IMR-90 (cell line): Measurements from ENCODE around the gene STAB1. TPM values are rescaled to one million over a fixed set of nuclear protein-coding genes. Genes with fewer than 3 reads are reported as not detected.

Source experiments
- ATAC-seq: fragments of 200-7000 bp; cut with Tn5 transposase; 2 replicates; pipeline ENCODE4 v1.9.1; 2020; ENCODE audit warnings: low read depth, mild to moderate bottlenecking, moderate library complexity
- BruUV-seq: library from RNA; stranded (reverse); fragments of 400-500 nt; replicated peaks from 2 replicates; lab custom pipeline; 2021; lab: Mats Ljungman, UMichigan
- CTCF ChIA-PET: fragments of 300-600 bp; formaldehyde crosslinking; extraction: SDS; loops from one replicate; lab custom pipeline; 2021; ENCODE audit warnings: antibody characterized with exemption; lab: Yijun Ruan, JAX
- POLR2A ChIA-PET: fragments of 300-600 bp; sonication (Branson Sonifier 250); formaldehyde crosslinking; loops from one replicate; lab custom pipeline; 2022; ENCODE audit warnings: antibody characterized with exemption; ENCODE audit not compliant: unreplicated experiment; lab: Charles Lee
- DNase-seq: peaks from one replicate; pipeline ENCODE4 v3.0.0; 2013
- H2AFZ ChIP-seq: replicated peaks from 2 replicates; pipeline ENCODE3; 2013; ENCODE audit warnings: low read length, mild to moderate bottlenecking; ENCODE audit not compliant: poor library complexity
- H2AK5ac ChIP-seq: 2 replicates; pipeline ENCODE4 v1.6.1; 2013; ENCODE audit warnings: low read depth, low read length, inconsistent platforms
- H2AK9ac ChIP-seq: replicated peaks from 2 replicates; pipeline ENCODE3; 2013; ENCODE audit warnings: mild to moderate bottlenecking, low read depth, low read length, moderate library complexity; ENCODE audit not compliant: poor library complexity
- H2BK120ac ChIP-seq: 2 replicates; pipeline ENCODE4 v1.6.1; 2013; ENCODE audit warnings: low read depth, low read length, inconsistent platforms
- H2BK15ac ChIP-seq: 3 replicates; pipeline ENCODE4 v1.6.1; 2013; ENCODE audit warnings: low read depth, low read length, inconsistent platforms
- H2BK20ac ChIP-seq: 2 replicates; pipeline ENCODE4 v1.6.1; 2013; ENCODE audit warnings: low read depth, mild to moderate bottlenecking, inconsistent platforms, low read length, moderate library complexity
- H2BK5ac ChIP-seq: 2 replicates; pipeline ENCODE4 v1.6.1; 2013; ENCODE audit warnings: mild to moderate bottlenecking, low read depth, low read length, inconsistent platforms; ENCODE audit not compliant: poor library complexity, severe bottlenecking
- H3K14ac ChIP-seq: replicated peaks from 2 replicates; pipeline ENCODE4 v1.6.1; 2013; ENCODE audit warnings: low read depth, low read length, inconsistent platforms
- H3K18ac ChIP-seq: 2 replicates; pipeline ENCODE4 v1.6.1; 2013; ENCODE audit warnings: low read depth, low read length, control low read depth
- H3K23ac ChIP-seq: 2 replicates; pipeline ENCODE4 v1.6.1; 2013; ENCODE audit warnings: low read depth, low read length, inconsistent platforms
- H3K27ac ChIP-seq: 2 replicates; pipeline ENCODE4 v1.5.1; 2013; ENCODE audit warnings: mild to moderate bottlenecking, control low read depth, low read length; ENCODE audit not compliant: insufficient read depth
- H3K27me3 ChIP-seq: 2 replicates; pipeline ENCODE4 v1.6.1; 2013; ENCODE audit warnings: low read length; ENCODE audit not compliant: control insufficient read depth, insufficient read depth
- H3K36me3 ChIP-seq: 2 replicates; pipeline ENCODE4 v1.6.1; 2013; ENCODE audit warnings: low read length, mixed read lengths; ENCODE audit not compliant: control insufficient read depth, insufficient read depth
- H3K4ac ChIP-seq: 2 replicates; pipeline ENCODE4 v1.6.1; 2013; ENCODE audit warnings: low read depth, low read length, inconsistent platforms
- H3K4me1 ChIP-seq: 2 replicates; pipeline ENCODE4 v1.6.1; 2013; ENCODE audit warnings: low read length, mixed read lengths; ENCODE audit not compliant: control insufficient read depth, insufficient read depth
- H3K4me2 ChIP-seq: 2 replicates; pipeline ENCODE4 v1.6.1; 2013; ENCODE audit warnings: low read depth, mild to moderate bottlenecking, control low read depth, low read length, moderate library complexity
- H3K4me3 ChIP-seq: 2 replicates; pipeline ENCODE4 v1.5.1; 2013; ENCODE audit warnings: low read depth, mild to moderate bottlenecking, control low read depth, low read length, moderate library complexity; ENCODE audit not compliant: insufficient read depth
- H3K56ac ChIP-seq: 2 replicates; pipeline ENCODE4 v1.6.1; 2013; ENCODE audit warnings: low read length, inconsistent platforms; ENCODE audit not compliant: insufficient read depth; ENCODE audit errors: extremely low read depth
- H3K79me1 ChIP-seq, 2 experiments: 2 replicates each; pipeline ENCODE4 v1.6.1; 2013; ENCODE audit warnings: low read length in 2 of 2, inconsistent platforms in 1 of 2, low read depth in 1 of 2
- H3K9ac ChIP-seq: 2 replicates; pipeline ENCODE4 v1.6.1; 2013; ENCODE audit warnings: low read depth, low read length, control low read depth
- H3K9me1 ChIP-seq: 2 replicates; pipeline ENCODE4 v1.6.1; 2013; ENCODE audit warnings: low read length, inconsistent platforms; ENCODE audit not compliant: insufficient read depth
- H3K9me3 ChIP-seq: 2 replicates; pipeline ENCODE4 v1.6.1; 2013; ENCODE audit warnings: low read length; ENCODE audit not compliant: control insufficient read depth, insufficient read depth
- H4K20me1 ChIP-seq: 2 replicates; pipeline ENCODE4 v1.6.1; 2013; ENCODE audit warnings: low read length, inconsistent platforms; ENCODE audit not compliant: insufficient read depth
- H4K5ac ChIP-seq: 2 replicates; pipeline ENCODE4 v1.6.1; 2013; ENCODE audit warnings: mild to moderate bottlenecking, low read depth, low read length, control low read depth
- H4K8ac ChIP-seq, 2 experiments: 2 replicates each; pipeline ENCODE4 v1.6.1; 2013; ENCODE audit warnings: low read depth in 2 of 2, low read length in 2 of 2, control low read depth in 1 of 2, inconsistent platforms in 1 of 2
- H4K91ac ChIP-seq: 2 replicates; pipeline ENCODE4 v1.6.1; 2013; ENCODE audit warnings: low read depth, low read length, inconsistent platforms; ENCODE audit not compliant: insufficient read depth
- CHD1 ChIP-seq: IDR thresholded peaks from 2 replicates; pipeline ENCODE4 v1.6.1; 2012; ENCODE audit warnings: low read depth, low read length, improper control_type of control experiment
- FOS ChIP-seq: fragments of 150-350 bp; IDR thresholded peaks from 2 replicates; pipeline ENCODE4 v1.6.1; 2016; ENCODE audit warnings: low read depth, low read length
- MAFK ChIP-seq: IDR thresholded peaks from 2 replicates; pipeline ENCODE4 v1.6.1; 2012; ENCODE audit warnings: low read depth, low read length, improper control_type of control experiment
- MAZ ChIP-seq: IDR thresholded peaks from 2 replicates; pipeline ENCODE4 v1.6.1; 2012; ENCODE audit warnings: low read depth, mild to moderate bottlenecking, low read length, improper control_type of control experiment, moderate library complexity, borderline replicate concordance
- NFE2L2 ChIP-seq: fragments of 150-350 bp; IDR thresholded peaks from 2 replicates; pipeline ENCODE4 v1.6.1; 2016; ENCODE audit warnings: low read depth, mild to moderate bottlenecking, low read length
- POLR2A ChIP-seq: IDR thresholded peaks from 2 replicates; pipeline ENCODE4 v1.6.1; 2012; ENCODE audit warnings: mild to moderate bottlenecking, low read depth, low read length
- RCOR1 ChIP-seq: IDR thresholded peaks from 2 replicates; pipeline ENCODE4 v1.6.1; 2012; ENCODE audit warnings: mild to moderate bottlenecking, low read length, improper control_type of control experiment; ENCODE audit not compliant: insufficient replicate concordance
- WGBS, 2 experiments: methylation state at CpG; one replicate each; pipeline versions ENCODE4 v1.1.5 to v1.1.7; 2013; ENCODE audit warnings: missing lambda C conversion rate in 2 of 2; ENCODE audit not compliant: insufficient read length in 1 of 2; ENCODE audit errors: extremely low coverage in 2 of 2; 5-methylcytosine and 5-hydroxymethylcytosine counted together
- dilution Hi-C: fragments of 300-500 bp; cut with HindIII; formaldehyde crosslinking; loops from one replicate; pipeline ENCODE4 v1.14.3; 2018; ENCODE audit warnings: low sequenced_read_pairs; ENCODE audit not compliant: unreplicated experiment
- in situ Hi-C: fragments of 300-500 bp; cut with MboI; formaldehyde crosslinking; loops from 3 replicates; pipeline ENCODE4 v1.14.3; 2019; ENCODE audit warnings: low sequenced_read_pairs, inconsistent platforms, mixed read lengths
- intact Hi-C: fragments of 100-400 bp; cut with micrococcal nuclease; formaldehyde crosslinking; loops from 2 replicates; pipeline ENCODE4 v1.10.0; 2022
- polyA plus RNA-seq, 3 experiments: library from polyadenylated mRNA; depleted of rRNA; stranded (reverse); fragments of >200 nt; gene quantifications; 2 replicates each; pipeline ENCODE4 v1.2.3, GENCODE V29; 2012; ENCODE audit warnings: low replicate concordance in 1 of 3
- total RNA-seq: library from RNA; depleted of rRNA; stranded (reverse); fragments of >200 nt; gene quantifications from 2 replicates; pipeline ENCODE4 v1.2.3, GENCODE V29; 2012
- TF ChIP-seq, protein P1 (sequence below): conservative IDR thresholded peaks from 2 replicates; pipeline ENCODE4 v1.5.1; 2012; ENCODE audit warnings: mild to moderate bottlenecking, low read depth, low read length, improper control_type of control experiment
- TF ChIP-seq, protein P2 (sequence below): fragments of 150-350 bp; IDR thresholded peaks from 2 replicates; pipeline ENCODE4 v1.6.1; 2017; ENCODE audit warnings: mild to moderate bottlenecking, antibody characterized with exemption, low read length, low read depth

Gene STAB1
- total and polyA plus RNA-seq, 2 of the 4 experiments (the other 2 are of a cell fraction): not detected

DNA sequence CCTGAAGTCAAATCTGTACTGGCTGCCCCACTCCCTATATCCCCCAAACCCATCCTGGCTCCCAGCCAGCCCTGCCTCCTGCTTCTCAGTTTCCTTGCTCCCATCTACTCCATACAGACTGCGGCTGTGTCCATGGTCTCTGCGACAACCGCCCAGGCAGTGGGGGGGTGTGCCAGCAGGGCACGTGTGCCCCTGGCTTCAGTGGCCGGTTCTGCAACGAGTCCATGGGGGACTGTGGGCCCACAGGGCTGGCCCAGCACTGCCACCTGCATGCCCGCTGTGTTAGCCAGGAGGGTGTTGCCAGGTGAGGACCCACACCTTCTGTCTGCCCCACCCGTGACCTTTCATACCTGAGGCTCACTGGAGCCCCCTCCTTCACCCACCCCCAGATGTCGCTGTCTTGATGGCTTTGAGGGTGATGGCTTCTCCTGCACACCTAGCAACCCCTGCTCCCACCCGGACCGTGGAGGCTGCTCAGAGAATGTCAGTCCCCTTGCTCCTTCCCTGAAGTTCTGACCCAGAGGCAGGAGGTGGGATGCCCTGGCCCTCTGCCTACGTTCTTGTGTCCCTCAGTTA lies 14.7 kb downstream of the STAB1 start:
- no peak overlapping the region for H2BK120ac ChIP-seq
- in situ Hi-C loops (no loop called here), dilution Hi-C loops (no loop called here), intact Hi-C loops (no loop called here)
- no peak overlapping the region for H3K4ac ChIP-seq
- ATAC-seq (no peak), DNase-seq (no peak)
- no peak overlapping the region for H3K14ac ChIP-seq
- peak overlapping the region; percentile 51 for H2AFZ ChIP-seq
- no peaks in the 10 kb centered on the region for H3K9me3 ChIP-seq
- H3K56ac ChIP-seq: no peak overlapping the region
- no peak overlapping the region for H4K5ac ChIP-seq
- H2AK5ac ChIP-seq: no peak overlapping the region
- H4K91ac ChIP-seq: no peak overlapping the region
- H4K8ac ChIP-seq: no peak overlapping the region
- no peak overlapping the region for H2BK5ac ChIP-seq
- no peak overlapping the region for H3K9ac ChIP-seq
- peaks cover 7% of the 10 kb centered on the region; the same call in 1 of the 2 replicates for H3K9me1 ChIP-seq
- TF ChIP-seq, protein P1, sequence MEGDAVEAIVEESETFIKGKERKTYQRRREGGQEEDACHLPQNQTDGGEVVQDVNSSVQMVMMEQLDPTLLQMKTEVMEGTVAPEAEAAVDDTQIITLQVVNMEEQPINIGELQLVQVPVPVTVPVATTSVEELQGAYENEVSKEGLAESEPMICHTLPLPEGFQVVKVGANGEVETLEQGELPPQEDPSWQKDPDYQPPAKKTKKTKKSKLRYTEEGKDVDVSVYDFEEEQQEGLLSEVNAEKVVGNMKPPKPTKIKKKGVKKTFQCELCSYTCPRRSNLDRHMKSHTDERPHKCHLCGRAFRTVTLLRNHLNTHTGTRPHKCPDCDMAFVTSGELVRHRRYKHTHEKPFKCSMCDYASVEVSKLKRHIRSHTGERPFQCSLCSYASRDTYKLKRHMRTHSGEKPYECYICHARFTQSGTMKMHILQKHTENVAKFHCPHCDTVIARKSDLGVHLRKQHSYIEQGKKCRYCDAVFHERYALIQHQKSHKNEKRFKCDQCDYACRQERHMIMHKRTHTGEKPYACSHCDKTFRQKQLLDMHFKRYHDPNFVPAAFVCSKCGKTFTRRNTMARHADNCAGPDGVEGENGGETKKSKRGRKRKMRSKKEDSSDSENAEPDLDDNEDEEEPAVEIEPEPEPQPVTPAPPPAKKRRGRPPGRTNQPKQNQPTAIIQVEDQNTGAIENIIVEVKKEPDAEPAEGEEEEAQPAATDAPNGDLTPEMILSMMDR: no peak
- TF ChIP-seq RCOR1: no peak
- TF ChIP-seq MAZ: no peak
- no peak for TF ChIP-seq MAFK
- TF ChIP-seq, protein P2, sequence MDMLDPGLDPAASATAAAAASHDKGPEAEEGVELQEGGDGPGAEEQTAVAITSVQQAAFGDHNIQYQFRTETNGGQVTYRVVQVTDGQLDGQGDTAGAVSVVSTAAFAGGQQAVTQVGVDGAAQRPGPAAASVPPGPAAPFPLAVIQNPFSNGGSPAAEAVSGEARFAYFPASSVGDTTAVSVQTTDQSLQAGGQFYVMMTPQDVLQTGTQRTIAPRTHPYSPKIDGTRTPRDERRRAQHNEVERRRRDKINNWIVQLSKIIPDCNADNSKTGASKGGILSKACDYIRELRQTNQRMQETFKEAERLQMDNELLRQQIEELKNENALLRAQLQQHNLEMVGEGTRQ: no peak
- no peak for TF ChIP-seq NFE2L2
- no peak for TF ChIP-seq FOS
- no peak for TF ChIP-seq CHD1
- TF ChIP-seq POLR2A: no peak
- H3K27me3 ChIP-seq: peaks cover 46% of the 10 kb centered on the region
- no peak overlapping the region for H3K4me3 ChIP-seq
- H3K27ac ChIP-seq: no peak overlapping the region
- BruUV-seq: no TSS peak
- ChIA-PET POLR2A (no interaction called here), CTCF (interaction anchor here (0.8 kb wide), 1 partner anchor 11 kb away, joined by 3 read pairs; no protein-coding TSS in a partner anchor)
- H3K23ac ChIP-seq: no peak overlapping the region
- no peaks in the 10 kb centered on the region for H3K36me3 ChIP-seq
- 100% methylated on average over 1 of the region's 12 CpGs; no CpG with 5 or more reads in 1 of the 2 experiments for WGBS, 2 experiments
- no peak overlapping the region for H2BK20ac ChIP-seq
- no peak overlapping the region for H3K4me2 ChIP-seq
- H3K79me1 ChIP-seq: no peaks in the 10 kb centered on the region
- peaks cover 3% of the 10 kb centered on the region; the same call in 1 of the 2 replicates for H3K4me1 ChIP-seq
- H3K18ac ChIP-seq: no peak overlapping the region
- no peaks in the 10 kb centered on the region; the same call in none of the 2 replicates for H4K20me1 ChIP-seq
- H2AK9ac ChIP-seq: no peak overlapping the region
- no peak overlapping the region for H2BK15ac ChIP-seq
